ENCODE measurements around the gene NRXN3. TPM values are rescaled to one million over a fixed set of nuclear protein-coding genes. Genes with fewer than 3 reads are reported as not detected.

NRXN3 gene
- total RNA-seq, 4 donors from 2014 or later = 0.19 to 1.4 (median 0.40) TPM

DNA sequence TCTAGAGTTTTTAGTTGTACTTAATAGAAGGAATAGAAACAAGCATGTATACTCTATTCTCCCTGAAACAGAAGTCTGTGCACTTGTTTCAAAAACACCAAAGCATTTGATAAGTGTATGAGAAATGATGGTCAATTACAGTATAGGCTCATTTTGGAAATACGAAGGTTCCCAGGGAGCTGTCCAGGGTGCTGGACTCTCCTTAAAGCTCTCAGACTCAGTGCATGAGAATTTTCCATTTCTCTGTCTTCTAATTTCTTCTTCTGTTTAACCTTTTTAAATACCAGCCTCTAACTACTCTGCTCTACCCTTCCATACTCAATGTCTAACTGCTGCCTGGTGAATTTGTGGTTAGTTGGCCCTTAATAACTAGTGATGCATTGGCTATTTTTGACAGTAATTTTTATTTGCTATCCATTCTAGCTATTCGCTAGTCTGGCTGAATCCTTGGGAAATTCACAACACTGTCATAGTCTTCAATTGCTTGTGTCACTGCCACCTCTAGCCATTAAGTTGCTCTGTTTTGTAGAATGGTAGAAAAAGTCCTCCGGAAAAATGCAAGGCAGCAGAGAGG, 229.2 kb downstream of the NRXN3 start:
- no peak for DNase-seq (ENCODE audit: low spot score)
- TF ChIP-seq, protein P1, sequence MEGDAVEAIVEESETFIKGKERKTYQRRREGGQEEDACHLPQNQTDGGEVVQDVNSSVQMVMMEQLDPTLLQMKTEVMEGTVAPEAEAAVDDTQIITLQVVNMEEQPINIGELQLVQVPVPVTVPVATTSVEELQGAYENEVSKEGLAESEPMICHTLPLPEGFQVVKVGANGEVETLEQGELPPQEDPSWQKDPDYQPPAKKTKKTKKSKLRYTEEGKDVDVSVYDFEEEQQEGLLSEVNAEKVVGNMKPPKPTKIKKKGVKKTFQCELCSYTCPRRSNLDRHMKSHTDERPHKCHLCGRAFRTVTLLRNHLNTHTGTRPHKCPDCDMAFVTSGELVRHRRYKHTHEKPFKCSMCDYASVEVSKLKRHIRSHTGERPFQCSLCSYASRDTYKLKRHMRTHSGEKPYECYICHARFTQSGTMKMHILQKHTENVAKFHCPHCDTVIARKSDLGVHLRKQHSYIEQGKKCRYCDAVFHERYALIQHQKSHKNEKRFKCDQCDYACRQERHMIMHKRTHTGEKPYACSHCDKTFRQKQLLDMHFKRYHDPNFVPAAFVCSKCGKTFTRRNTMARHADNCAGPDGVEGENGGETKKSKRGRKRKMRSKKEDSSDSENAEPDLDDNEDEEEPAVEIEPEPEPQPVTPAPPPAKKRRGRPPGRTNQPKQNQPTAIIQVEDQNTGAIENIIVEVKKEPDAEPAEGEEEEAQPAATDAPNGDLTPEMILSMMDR (IDR thresholded peaks at IDR 0.05) = no peak
- no peak for ATAC-seq (ENCODE audit: low FRiP score)

- no peak for ATAC-seq (ENCODE audit: low FRiP score)
- TF ChIP-seq, protein P1 (IDR thresholded peaks at IDR 0.05) = no peak
- no peak for DNase-seq (ENCODE audit: low spot score)
Observed at GRCh38 chr14:78401866-78402265, 231.7 kb downstream of the NRXN3 start.

- ATAC-seq (ENCODE audit: low FRiP score) = no peak
- TF ChIP-seq, protein P1 (IDR thresholded peaks at IDR 0.05) = no peak
- DNase-seq (ENCODE audit: low spot score) = no peak
Observed at GRCh38 chr14:78403278-78403815, 233.2 kb downstream of the NRXN3 start.

DNA sequence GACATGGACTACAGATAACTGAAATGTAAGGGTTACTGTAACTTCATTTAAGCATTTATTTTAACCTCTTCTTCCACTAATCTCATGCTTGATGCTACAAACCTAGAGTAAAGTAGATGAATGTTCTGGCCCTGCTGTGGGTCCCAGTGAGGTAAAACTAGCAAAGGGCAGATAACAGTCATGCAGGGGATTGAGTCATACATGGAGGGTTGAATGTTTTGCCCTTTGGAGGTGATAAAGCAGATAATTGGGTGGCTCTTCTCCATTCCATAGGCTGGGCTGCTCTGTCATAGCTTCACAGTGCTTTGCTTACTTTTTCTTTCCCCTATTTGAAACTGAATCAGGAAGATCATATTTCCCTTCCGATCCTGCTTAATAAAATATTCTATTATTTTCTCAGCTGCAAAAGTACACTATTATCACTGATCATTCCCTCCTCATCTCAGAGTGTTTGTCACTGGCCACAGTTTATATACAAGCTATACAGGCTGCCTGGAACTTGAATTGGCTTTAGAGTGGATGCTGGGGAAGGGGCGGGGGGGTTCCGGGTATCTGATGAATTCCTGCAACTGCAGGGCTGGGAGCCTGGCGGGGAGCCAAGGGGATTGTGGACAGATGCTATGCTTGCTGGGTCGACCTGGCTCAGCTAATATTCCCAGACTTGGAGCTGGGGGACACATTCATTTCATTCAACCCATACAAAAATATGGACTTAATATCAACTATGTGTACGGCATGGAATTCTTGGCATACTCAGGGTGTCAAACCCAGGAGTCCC, 235.1 kb downstream of the NRXN3 start:
- DNase-seq (ENCODE audit: low spot score) (no peak), ATAC-seq (ENCODE audit: low FRiP score) (no peak)
- TF ChIP-seq, protein P1 (IDR thresholded peaks at IDR 0.05) = no peak

DNA sequence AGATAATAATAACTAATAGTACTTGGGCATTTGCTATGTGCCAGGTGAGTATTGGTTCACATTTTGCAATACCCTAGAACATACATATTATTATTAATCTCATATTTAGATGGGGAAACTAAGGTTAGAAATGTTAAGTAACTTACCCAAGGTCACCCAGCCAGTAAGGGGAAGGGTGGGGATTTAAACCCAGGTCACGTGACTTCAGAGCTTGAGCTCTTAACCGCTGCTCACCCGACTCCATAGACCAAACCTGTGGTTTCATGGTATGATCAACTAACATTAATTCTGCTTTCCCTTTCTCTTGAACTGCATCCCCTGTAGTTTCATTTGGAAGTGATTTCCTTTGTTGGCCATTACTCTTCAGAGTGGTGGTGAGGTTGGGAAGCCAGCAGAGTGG, 242.3 kb downstream of the NRXN3 start:
- TF ChIP-seq, protein P1 (IDR thresholded peaks at IDR 0.05) = no peak
- ATAC-seq (ENCODE audit: low FRiP score) = no peak
- DNase-seq (ENCODE audit: low spot score) = no peak

- no peak for ATAC-seq (ENCODE audit: low FRiP score)
- TF ChIP-seq, protein P1 (IDR thresholded peaks at IDR 0.05) = no peak
- no peak for DNase-seq (ENCODE audit: low spot score)
Observed at GRCh38 chr14:78414172-78414571, 244.0 kb downstream of the NRXN3 start.

Data from omental fat pad (tissue), 4 donors.